Thoracic aorta (tissue), 2 donors: Measurements from ENCODE around the gene FBP1. TPM values are rescaled to one million over a fixed set of nuclear protein-coding genes. Genes with fewer than 3 reads are reported as not detected.
A peak's percentile ranks its signal among the peaks of the same experiment; 100 is the strongest.
"Not testable (repeated sequence)": the region's sequence is repeated elsewhere in the genome, so short reads cannot be mapped to it uniquely, and the experiment has no call there.

Experiments used
- ATAC-seq: fragments of 150-250 bp; one replicate; pipeline ENCODE4 v1.8.0; 2017; ENCODE audit warnings: low read depth; ENCODE audit not compliant: insufficient number of reproducible peaks, low FRiP score
- DNase-seq: peaks from one replicate; pipeline ENCODE4 v3.0.0-alpha.2; 2020; ENCODE audit warnings: low spot score
- H3K27ac ChIP-seq, 2 donors: fragments of 200-600 bp; sonication (generic); 1 replicate in 1 of 2; 2 replicates in 1 of 2; pipeline ENCODE4 v1.5.1; 2016; ENCODE audit warnings: mild to moderate bottlenecking in 2 of 2, moderate library complexity in 2 of 2
- H3K27me3 ChIP-seq: fragments of 200-600 bp; sonication (generic); replicated peaks from 2 replicates; pipeline ENCODE4 v1.6.0; 2016; ENCODE audit warnings: mild to moderate bottlenecking; ENCODE audit not compliant: insufficient read depth
- H3K36me3 ChIP-seq: fragments of 200-600 bp; sonication (generic); one replicate; pipeline ENCODE4 v1.5.1; 2016
- H3K4me1 ChIP-seq, 2 donors: fragments of 200-600 bp; sonication (generic); 1 replicate in 1 of 2; 2 replicates in 1 of 2; pipeline versions ENCODE4 v1.5.1 to v1.6.0; 2016; ENCODE audit warnings: low read depth in 2 of 2, mild to moderate bottlenecking in 1 of 2; ENCODE audit not compliant: control insufficient read depth in 1 of 2
- H3K4me3 ChIP-seq: fragments of 200-600 bp; sonication (generic); 2 replicates; pipeline ENCODE4 v1.5.1; 2016; ENCODE audit warnings: mild to moderate bottlenecking
- H3K9me3 ChIP-seq: fragments of 200-600 bp; sonication (generic); 2 replicates; pipeline ENCODE4 v1.5.1; 2016
- total RNA-seq, 2 donors: library from RNA; depleted of rRNA; stranded (reverse); fragments of >200 nt; gene quantifications; one replicate each; pipeline versions ENCODE4 v1.1.0 to v1.2.3, GENCODE V29; 2016
- TF ChIP-seq, protein P1 (sequence below): fragments of 200-600 bp; sonication (generic); IDR thresholded peaks from one replicate; pipeline ENCODE4 v1.5.1; 2019; ENCODE audit warnings: antibody characterized with exemption

Gene FBP1
- total RNA-seq, 2 donors from 2014 or later = 3.8 to 6.6 TPM

DNA sequence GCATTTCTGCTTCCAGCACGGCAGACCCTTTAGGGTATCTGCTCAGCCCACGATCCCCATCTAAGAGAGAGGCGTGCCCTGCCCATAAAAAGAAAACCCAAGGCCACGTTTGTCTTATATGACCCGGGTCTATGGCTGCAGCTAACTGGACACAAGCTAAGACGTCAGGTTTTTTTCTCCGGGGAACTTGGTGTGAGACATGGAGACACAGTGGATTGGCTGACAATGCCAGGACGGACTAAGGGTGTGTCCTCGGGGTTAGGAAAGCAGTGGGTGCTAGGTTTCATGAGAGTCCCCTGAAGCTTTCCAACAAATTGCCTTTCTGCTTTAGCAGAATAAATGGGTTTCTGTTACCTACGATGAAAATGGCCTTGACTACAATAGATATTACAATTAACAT lies 38.6 kb downstream of the FBP1 start:
- TF ChIP-seq, protein P1, sequence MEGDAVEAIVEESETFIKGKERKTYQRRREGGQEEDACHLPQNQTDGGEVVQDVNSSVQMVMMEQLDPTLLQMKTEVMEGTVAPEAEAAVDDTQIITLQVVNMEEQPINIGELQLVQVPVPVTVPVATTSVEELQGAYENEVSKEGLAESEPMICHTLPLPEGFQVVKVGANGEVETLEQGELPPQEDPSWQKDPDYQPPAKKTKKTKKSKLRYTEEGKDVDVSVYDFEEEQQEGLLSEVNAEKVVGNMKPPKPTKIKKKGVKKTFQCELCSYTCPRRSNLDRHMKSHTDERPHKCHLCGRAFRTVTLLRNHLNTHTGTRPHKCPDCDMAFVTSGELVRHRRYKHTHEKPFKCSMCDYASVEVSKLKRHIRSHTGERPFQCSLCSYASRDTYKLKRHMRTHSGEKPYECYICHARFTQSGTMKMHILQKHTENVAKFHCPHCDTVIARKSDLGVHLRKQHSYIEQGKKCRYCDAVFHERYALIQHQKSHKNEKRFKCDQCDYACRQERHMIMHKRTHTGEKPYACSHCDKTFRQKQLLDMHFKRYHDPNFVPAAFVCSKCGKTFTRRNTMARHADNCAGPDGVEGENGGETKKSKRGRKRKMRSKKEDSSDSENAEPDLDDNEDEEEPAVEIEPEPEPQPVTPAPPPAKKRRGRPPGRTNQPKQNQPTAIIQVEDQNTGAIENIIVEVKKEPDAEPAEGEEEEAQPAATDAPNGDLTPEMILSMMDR = no peak
- ATAC-seq (no peak), DNase-seq (no peak)
- Histone ChIP-seq H3K4me1 (peaks cover 0 to 6% of the 10 kb centered on the region in 2 donors), H3K9me3 (no peaks in the 10 kb centered on the region), H3K27ac (no peak overlapping the region), H3K36me3 (no peaks in the 10 kb centered on the region), H3K4me3 (no peak overlapping the region), H3K27me3 (no peaks in the 10 kb centered on the region)

DNA sequence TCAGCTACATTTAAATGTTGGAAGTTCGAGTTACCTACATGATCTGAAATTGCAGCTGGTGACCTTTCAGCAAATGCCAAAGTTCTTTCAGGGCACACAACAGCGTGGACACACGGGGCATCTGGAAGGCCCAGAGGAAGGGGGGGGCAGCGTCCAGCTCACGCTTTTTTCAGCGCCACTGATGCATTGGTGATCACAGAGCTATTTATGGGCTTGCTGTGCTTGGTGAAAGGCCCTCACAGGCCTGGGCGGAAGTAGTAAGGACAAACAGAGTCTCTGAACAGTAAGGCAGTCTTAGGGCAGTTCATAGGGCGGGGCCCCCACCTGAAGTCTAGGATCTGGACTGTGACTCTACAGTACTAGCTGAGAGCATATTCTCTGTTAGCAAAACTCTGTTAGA lies 39.1 kb downstream of the FBP1 start:
- H3K36me3 ChIP-seq = no peaks in the 10 kb centered on the region
- H3K4me3 ChIP-seq = no peak overlapping the region
- TF ChIP-seq, protein P1 = no peak
- H3K4me1 ChIP-seq = peaks cover 0 to 6% of the 10 kb centered on the region in 2 donors
- no peaks in the 10 kb centered on the region for H3K9me3 ChIP-seq
- no peak for ATAC-seq
- H3K27me3 ChIP-seq = no peaks in the 10 kb centered on the region
- no peak overlapping the region for H3K27ac ChIP-seq
- no peak for DNase-seq

DNA sequence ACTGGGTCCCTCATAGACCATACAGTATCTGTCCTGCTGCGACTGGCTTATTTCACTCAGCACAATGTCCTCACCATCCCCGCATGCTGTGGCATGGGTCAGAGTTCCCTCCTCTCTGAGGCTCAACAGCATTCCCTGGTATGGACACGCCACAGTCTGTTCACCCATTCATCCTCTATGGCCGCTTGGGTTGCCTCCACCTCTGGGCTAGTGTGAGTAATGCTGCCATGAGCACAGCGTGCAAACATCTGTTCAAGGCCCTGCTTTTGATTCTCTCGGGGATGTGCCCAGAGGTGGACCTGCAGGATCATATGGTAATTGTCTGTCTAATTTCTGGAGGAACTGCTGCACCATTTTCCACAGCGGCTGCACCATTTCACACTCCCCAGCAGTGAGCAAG lies 40.2 kb downstream of the FBP1 start:
- Histone ChIP-seq H3K4me1 (peaks cover 0 to 9% of the 10 kb centered on the region in 2 donors), H3K4me3 (no peak overlapping the region), H3K36me3 (no peaks in the 10 kb centered on the region), H3K27me3 (no peaks in the 10 kb centered on the region), H3K27ac (no peak overlapping the region), H3K9me3 (no peaks in the 10 kb centered on the region)
- ATAC-seq = no peak
- DNase-seq = no peak
- TF ChIP-seq, protein P1 = no peak

DNA sequence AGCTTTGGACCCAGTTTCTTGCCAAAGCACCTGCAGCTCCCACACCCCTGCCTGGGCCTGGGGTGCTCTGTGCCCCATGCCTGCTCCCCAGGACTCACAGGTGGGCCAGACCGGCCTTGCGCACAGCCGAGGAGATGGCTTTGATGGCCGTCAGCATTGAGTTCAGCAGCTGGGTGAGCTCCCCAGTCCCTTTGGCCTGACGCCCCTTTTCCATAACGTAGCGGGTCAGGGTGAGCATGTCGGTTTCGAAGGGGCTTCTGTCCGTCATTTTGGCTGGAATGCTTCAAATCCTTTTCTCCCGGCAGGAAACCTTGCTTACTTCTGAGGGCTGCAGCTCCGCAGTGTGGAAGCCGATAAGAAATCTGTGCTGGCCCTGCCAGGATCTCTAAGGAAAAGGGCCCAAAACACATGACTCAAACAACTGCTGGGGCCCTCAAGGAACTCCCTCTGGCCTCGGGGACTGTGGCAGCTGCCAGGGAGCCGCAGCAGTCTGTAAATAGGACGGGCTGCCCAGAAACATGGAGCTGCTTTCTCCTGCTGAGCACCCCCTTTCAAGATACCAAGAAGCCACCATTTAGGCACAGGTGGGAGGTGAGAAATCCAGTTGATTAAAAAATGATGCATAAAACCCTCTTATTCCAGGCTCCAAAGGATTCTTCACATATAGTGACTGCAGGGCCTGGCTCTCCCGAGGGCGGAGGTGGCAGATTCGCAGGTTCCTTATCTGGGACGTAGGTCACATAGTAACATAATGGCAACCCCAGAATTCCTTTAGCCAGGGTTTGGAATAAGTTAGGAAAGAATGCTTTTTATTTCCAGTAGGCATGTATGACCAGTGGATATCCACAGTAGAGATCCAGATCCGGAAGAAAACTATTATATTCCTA lies 45.6 kb downstream of the FBP1 start, which contains the start of gene FBP2:
Gene FBP2 (minus strand): TSS at position 366 of the 887 bp plus-strand sequence. CDS start 98 bp downstream, at position 268.
- ATAC-seq = peak; percentile 58
- no peak within 1 kb of the TSS for H3K27ac ChIP-seq
- H3K27me3 ChIP-seq = no peaks in the 10 kb centered on the region
- H3K4me3 ChIP-seq = peak within 1 kb of the TSS; percentile 46
- TF ChIP-seq, protein P1 = no peak
- H3K36me3 ChIP-seq = no peaks in the 10 kb centered on the region
- H3K4me1 ChIP-seq = peaks cover 3 to 14% of the 10 kb centered on the region in 2 donors
- DNase-seq = no peak
- H3K9me3 ChIP-seq = no peaks in the 10 kb centered on the region

DNA sequence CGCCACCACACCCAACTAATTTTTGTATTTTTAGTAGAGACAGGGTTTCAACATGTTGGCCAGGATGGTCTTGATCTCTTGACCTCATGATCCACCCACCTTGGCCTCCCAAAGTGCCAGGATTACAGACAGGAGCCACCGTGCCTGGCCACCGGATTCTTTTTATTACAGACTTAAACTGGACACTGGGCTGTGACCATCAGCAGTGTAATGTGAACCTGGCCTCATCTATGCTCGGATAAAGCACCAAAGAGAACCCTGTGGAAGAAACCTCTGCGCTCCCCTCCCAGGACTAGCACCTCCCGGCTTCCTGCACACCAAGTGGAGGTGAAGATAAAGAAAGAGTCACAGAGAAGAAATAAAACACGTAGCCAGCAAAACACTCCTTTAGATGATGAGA lies 46.6 kb downstream of the FBP1 start:
- H3K4me3 ChIP-seq, H3K27me3 ChIP-seq, H3K27ac ChIP-seq, DNase-seq, H3K36me3 ChIP-seq, H3K9me3 ChIP-seq, ATAC-seq: not testable (repeated sequence)
- peaks cover 3 to 14% of the 10 kb centered on the region in 2 donors for H3K4me1 ChIP-seq
